Measurements from ENCODE around the gene ANAPC2.

GRCh38 chr9:137163365-137163715 lies 25.0 kb downstream of the ANAPC2 start:
- no peak for TF ChIP-seq BHLHE40 (IDR thresholded peaks at IDR 0.05; ENCODE audit: borderline replicate concordance)
- TF ChIP-seq, protein P1, sequence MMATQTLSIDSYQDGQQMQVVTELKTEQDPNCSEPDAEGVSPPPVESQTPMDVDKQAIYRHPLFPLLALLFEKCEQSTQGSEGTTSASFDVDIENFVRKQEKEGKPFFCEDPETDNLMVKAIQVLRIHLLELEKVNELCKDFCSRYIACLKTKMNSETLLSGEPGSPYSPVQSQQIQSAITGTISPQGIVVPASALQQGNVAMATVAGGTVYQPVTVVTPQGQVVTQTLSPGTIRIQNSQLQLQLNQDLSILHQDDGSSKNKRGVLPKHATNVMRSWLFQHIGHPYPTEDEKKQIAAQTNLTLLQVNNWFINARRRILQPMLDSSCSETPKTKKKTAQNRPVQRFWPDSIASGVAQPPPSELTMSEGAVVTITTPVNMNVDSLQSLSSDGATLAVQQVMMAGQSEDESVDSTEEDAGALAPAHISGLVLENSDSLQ (IDR thresholded peaks at IDR 0.05) = no peak

Measured in HEK293T (cell line).